ENCODE data around the gene CDKN1A. TPM values are rescaled to one million over a fixed set of nuclear protein-coding genes. Genes with fewer than 3 reads are reported as not detected.
"Not testable (repeated sequence)": the region's sequence is repeated elsewhere in the genome, so short reads cannot be mapped to it uniquely, and the experiment has no call there.

CDKN1A gene
- total RNA-seq, 1 experiment from 2014 or later: 17.4 TPM

- Mint-ChIP-seq H3K9me3 (no peaks in the 10 kb centered on the region), H3K36me3 (ENCODE audit: insufficient read depth in 1 of 3, low read depth in 3 of 3) (no peaks in the 10 kb centered on the region; a peak in 1 of 7 replicates), H3K4me1 (peaks cover 2% of the 10 kb centered on the region in 2 experiments; a peak in 1 of 4 replicates), H3K4me3 (no peak overlapping the region), H3K27ac (no peak overlapping the region), H3K27me3 (ENCODE audit: low read depth) (peaks cover 3% of the 10 kb centered on the region; the same call in 1 of the 2 replicates)
- no peak overlapping the region for H3K14ac ChIP-seq (ENCODE audit: insufficient read depth, low read length)
- TF ChIP-seq, protein P1, sequence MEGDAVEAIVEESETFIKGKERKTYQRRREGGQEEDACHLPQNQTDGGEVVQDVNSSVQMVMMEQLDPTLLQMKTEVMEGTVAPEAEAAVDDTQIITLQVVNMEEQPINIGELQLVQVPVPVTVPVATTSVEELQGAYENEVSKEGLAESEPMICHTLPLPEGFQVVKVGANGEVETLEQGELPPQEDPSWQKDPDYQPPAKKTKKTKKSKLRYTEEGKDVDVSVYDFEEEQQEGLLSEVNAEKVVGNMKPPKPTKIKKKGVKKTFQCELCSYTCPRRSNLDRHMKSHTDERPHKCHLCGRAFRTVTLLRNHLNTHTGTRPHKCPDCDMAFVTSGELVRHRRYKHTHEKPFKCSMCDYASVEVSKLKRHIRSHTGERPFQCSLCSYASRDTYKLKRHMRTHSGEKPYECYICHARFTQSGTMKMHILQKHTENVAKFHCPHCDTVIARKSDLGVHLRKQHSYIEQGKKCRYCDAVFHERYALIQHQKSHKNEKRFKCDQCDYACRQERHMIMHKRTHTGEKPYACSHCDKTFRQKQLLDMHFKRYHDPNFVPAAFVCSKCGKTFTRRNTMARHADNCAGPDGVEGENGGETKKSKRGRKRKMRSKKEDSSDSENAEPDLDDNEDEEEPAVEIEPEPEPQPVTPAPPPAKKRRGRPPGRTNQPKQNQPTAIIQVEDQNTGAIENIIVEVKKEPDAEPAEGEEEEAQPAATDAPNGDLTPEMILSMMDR (conservative IDR thresholded peaks at IDR 0.05): no peak
- H3K9me3 ChIP-seq (ENCODE audit: control insufficient read depth, low read depth, low read length): no peaks in the 10 kb centered on the region
- H2BK20ac ChIP-seq (ENCODE audit: low read depth, low read length, poor library complexity, severe bottlenecking): no peak overlapping the region
- H3K4me2 ChIP-seq (ENCODE audit: insufficient read depth, insufficient read length, low read length): no peak overlapping the region
- WGBS (ENCODE audit: extremely low coverage, insufficient read length, low lambda C conversion rate): no CpG with 5 or more reads among the region's 2 CpGs
- DNase-seq: no peak
- H4K8ac ChIP-seq (replicated peaks; ENCODE audit: insufficient read length, low read depth, low read length): no peak overlapping the region
- H2AFZ ChIP-seq (ENCODE audit: low read length): no peak overlapping the region
- no peaks in the 10 kb centered on the region for H3K4me1 ChIP-seq (ENCODE audit: insufficient read depth, low read length)
- H3T11ph ChIP-seq (ENCODE audit: low read length): no peak overlapping the region
- no peak overlapping the region for H3K9ac ChIP-seq (ENCODE audit: extremely low read depth, insufficient read length, low read length)
- no peak overlapping the region for H2BK5ac ChIP-seq (ENCODE audit: insufficient read length, low read length)
- no peak overlapping the region for H2BK15ac ChIP-seq (ENCODE audit: low read depth, low read length)
- no peak overlapping the region for H3K18ac ChIP-seq (ENCODE audit: insufficient read length, low read depth, low read length)
- H3K27me3 ChIP-seq (ENCODE audit: insufficient read depth, low read length): no peaks in the 10 kb centered on the region
- no peaks in the 10 kb centered on the region for H3K79me2 ChIP-seq (ENCODE audit: insufficient read depth, low read length)
- no peak overlapping the region for H2BK120ac ChIP-seq (ENCODE audit: low read depth, low read length, poor library complexity, severe bottlenecking)
- no peak overlapping the region for H2AK5ac ChIP-seq (ENCODE audit: insufficient read length, low read length)
- no peak overlapping the region for H3K56ac ChIP-seq (ENCODE audit: insufficient read length, low read depth, low read length)
- no peaks in the 10 kb centered on the region for H3K23me2 ChIP-seq (ENCODE audit: insufficient read length, low read depth, low read length, poor library complexity, severe bottlenecking)
- H3K23ac ChIP-seq (ENCODE audit: insufficient read length, low read depth, low read length): no peak overlapping the region
- no peaks in the 10 kb centered on the region for H4K20me1 ChIP-seq (ENCODE audit: control insufficient read depth, insufficient read depth, insufficient read length)
- H3K79me1 ChIP-seq (ENCODE audit: insufficient read depth, low read depth, low read length, poor library complexity, severe bottlenecking): no peaks in the 10 kb centered on the region
- no peak overlapping the region for H4K5ac ChIP-seq (ENCODE audit: insufficient read length, low read depth, low read length)
- H2BK12ac ChIP-seq (ENCODE audit: insufficient read length, low read depth, low read length): no peak overlapping the region
- H4K91ac ChIP-seq (ENCODE audit: insufficient read length, low read depth, low read length): no peak overlapping the region
- H3K4ac ChIP-seq (ENCODE audit: low read depth, low read length): no peak overlapping the region
- no peak overlapping the region for H3K27ac ChIP-seq (ENCODE audit: insufficient read length, low read depth, low read length)
These were observed 44.4 kb downstream of the CDKN1A start for GRCh38 chr6:36722879-36723278.

- H3K56ac ChIP-seq (ENCODE audit: insufficient read length, low read depth, low read length); H2BK20ac ChIP-seq (ENCODE audit: low read depth, low read length, poor library complexity, severe bottlenecking); H3K23me2 ChIP-seq (ENCODE audit: insufficient read length, low read depth, low read length, poor library complexity, severe bottlenecking); H3K27me3 ChIP-seq (ENCODE audit: insufficient read depth, low read length); DNase-seq; H3K36me3 Mint-ChIP-seq (ENCODE audit: insufficient read depth in 1 of 3, low read depth in 3 of 3); H3K9ac ChIP-seq (ENCODE audit: extremely low read depth, insufficient read length, low read length); H4K8ac ChIP-seq (replicated peaks; ENCODE audit: insufficient read length, low read depth, low read length); H3K4me3 Mint-ChIP-seq; H3K9me3 Mint-ChIP-seq; H3K14ac ChIP-seq (ENCODE audit: insufficient read depth, low read length); H2BK12ac ChIP-seq (ENCODE audit: insufficient read length, low read depth, low read length); H3K79me1 ChIP-seq (ENCODE audit: insufficient read depth, low read depth, low read length, poor library complexity, severe bottlenecking); H3K79me2 ChIP-seq (ENCODE audit: insufficient read depth, low read length); H3K18ac ChIP-seq (ENCODE audit: insufficient read length, low read depth, low read length); H3K4me1 Mint-ChIP-seq; H3K4me2 ChIP-seq (ENCODE audit: insufficient read depth, insufficient read length, low read length); H3K4ac ChIP-seq (ENCODE audit: low read depth, low read length); H2BK5ac ChIP-seq (ENCODE audit: insufficient read length, low read length); H3K9me3 ChIP-seq (ENCODE audit: control insufficient read depth, low read depth, low read length); H4K20me1 ChIP-seq (ENCODE audit: control insufficient read depth, insufficient read depth, insufficient read length); H3K23ac ChIP-seq (ENCODE audit: insufficient read length, low read depth, low read length); H2AK5ac ChIP-seq (ENCODE audit: insufficient read length, low read length); H3K27ac ChIP-seq (ENCODE audit: insufficient read length, low read depth, low read length); H4K5ac ChIP-seq (ENCODE audit: insufficient read length, low read depth, low read length); H2AFZ ChIP-seq (ENCODE audit: low read length); H3T11ph ChIP-seq (ENCODE audit: low read length); H3K27me3 Mint-ChIP-seq (ENCODE audit: low read depth); H2BK15ac ChIP-seq (ENCODE audit: low read depth, low read length); H3K27ac Mint-ChIP-seq; H3K4me1 ChIP-seq (ENCODE audit: insufficient read depth, low read length); H4K91ac ChIP-seq (ENCODE audit: insufficient read length, low read depth, low read length); H2BK120ac ChIP-seq (ENCODE audit: low read depth, low read length, poor library complexity, severe bottlenecking): not testable (repeated sequence)
- no CpG with 5 or more reads among the region's 4 CpGs for WGBS (ENCODE audit: extremely low coverage, insufficient read length, low lambda C conversion rate)
These were observed 45.5 kb downstream of the CDKN1A start for GRCh38 chr6:36723992-36724391.

All from H9 (cell line).